Measurements from ENCODE around the gene PPIF.

DNA sequence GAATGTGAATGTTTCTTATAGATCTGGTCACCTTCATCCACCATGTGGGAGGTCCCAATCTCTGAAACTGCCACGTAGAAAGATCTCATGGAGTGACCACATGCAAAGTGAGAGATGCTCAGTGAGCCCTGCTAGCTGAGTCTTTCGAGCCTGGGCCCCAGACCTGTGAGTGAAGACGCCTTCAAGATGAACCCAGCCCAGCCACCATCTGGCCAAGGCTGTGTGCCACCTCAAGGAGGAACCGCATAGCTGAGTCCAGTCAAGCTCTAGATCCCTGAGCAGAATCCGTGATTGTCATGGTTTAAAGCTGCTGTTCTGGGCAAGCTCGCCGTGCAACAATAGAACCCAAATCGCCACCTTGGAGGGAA is 20.2 kb upstream of the PPIF start:
- TF ChIP-seq, protein P1, sequence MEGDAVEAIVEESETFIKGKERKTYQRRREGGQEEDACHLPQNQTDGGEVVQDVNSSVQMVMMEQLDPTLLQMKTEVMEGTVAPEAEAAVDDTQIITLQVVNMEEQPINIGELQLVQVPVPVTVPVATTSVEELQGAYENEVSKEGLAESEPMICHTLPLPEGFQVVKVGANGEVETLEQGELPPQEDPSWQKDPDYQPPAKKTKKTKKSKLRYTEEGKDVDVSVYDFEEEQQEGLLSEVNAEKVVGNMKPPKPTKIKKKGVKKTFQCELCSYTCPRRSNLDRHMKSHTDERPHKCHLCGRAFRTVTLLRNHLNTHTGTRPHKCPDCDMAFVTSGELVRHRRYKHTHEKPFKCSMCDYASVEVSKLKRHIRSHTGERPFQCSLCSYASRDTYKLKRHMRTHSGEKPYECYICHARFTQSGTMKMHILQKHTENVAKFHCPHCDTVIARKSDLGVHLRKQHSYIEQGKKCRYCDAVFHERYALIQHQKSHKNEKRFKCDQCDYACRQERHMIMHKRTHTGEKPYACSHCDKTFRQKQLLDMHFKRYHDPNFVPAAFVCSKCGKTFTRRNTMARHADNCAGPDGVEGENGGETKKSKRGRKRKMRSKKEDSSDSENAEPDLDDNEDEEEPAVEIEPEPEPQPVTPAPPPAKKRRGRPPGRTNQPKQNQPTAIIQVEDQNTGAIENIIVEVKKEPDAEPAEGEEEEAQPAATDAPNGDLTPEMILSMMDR (IDR thresholded peaks at IDR 0.05), result no peak
- TF ChIP-seq EZH2 (IDR thresholded peaks at IDR 0.05; ENCODE audit: borderline replicate concordance, insufficient read depth, low read depth, low read length, poor library complexity, severe bottlenecking), result no peak
